Glomerular visceral epithelial cell (primary cell): ENCODE measurements around the gene B3GNT2.
"Not testable (repeated sequence)": the region's sequence is repeated elsewhere in the genome, so short reads cannot be mapped to it uniquely, and the experiment has no call there.

Experiments used
- DNase-seq: peaks from one replicate; pipeline ENCODE4 v3.0.0-alpha.2; 2016; ENCODE audit errors: extremely low spot score

Gene B3GNT2, protein sequence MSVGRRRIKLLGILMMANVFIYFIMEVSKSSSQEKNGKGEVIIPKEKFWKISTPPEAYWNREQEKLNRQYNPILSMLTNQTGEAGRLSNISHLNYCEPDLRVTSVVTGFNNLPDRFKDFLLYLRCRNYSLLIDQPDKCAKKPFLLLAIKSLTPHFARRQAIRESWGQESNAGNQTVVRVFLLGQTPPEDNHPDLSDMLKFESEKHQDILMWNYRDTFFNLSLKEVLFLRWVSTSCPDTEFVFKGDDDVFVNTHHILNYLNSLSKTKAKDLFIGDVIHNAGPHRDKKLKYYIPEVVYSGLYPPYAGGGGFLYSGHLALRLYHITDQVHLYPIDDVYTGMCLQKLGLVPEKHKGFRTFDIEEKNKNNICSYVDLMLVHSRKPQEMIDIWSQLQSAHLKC

DNA sequence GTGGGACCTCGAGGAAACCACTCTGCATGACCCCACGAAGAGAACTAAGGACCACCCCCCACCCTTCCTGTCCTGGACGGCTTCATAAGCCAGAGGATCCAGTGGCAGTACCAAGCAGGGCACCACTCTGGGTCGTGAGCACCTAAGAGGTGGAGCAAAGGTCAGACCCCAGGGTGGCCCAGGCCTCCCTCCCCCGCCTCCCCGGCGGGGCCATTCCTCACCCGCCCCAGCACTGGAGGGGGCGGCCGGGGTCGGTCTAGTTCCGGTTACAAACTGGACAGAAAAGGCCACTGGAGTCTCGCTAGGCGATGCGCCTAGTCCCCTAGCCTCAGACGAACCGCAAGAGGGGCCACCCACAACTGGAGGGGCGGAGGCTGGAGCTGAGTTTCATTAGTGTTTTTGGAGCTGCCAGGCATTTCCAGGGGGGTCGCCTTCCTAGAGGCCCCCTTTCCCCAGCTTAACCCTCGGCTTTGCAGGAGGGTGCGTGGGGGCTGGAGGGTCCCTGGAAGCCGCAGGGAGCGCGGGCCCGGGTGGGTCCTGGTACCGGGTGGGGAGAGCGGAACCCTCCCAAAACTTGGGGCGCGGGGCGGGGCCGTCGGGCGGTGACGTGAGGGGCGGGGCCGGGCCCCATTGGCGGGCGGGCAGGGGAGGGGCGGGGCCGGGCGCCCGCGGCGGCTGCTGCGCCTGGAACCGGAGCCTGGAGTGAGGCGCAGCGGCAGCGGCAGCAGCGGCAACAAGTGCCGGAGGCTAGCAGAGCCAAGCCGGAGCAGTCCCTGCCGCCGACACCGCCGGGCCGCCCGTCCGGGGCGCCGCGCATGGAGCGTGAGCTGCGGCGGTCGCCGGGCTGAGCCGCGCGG lies at the start of gene B3GNT2:
Gene B3GNT2 (plus strand): TSS at position 695 of the 857 bp plus-strand sequence. CDS start 26,106 bp downstream, outside the sequence.
- DNase-seq, result peak; percentile 75

DNA sequence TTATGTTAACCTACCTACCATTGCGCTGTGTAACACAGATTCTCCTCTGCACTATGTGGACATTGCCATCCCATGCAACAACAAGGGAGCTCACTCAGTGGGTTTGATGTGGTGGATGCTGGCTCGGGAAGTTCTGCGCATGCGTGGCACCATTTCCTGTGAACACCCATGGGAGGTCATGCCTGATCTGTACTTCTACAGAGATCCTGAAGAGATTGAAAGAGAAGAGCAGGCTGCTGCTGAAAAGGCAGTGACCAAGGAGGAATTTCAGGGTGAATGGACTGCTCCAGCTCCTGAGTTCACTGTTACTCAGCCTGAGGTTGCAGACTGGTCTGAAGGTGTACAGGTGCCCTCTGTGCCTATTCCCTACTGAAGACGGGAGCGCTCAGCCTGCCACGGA lies 49.1 kb upstream of the B3GNT2 start:
- DNase-seq, result not testable (repeated sequence)

DNA sequence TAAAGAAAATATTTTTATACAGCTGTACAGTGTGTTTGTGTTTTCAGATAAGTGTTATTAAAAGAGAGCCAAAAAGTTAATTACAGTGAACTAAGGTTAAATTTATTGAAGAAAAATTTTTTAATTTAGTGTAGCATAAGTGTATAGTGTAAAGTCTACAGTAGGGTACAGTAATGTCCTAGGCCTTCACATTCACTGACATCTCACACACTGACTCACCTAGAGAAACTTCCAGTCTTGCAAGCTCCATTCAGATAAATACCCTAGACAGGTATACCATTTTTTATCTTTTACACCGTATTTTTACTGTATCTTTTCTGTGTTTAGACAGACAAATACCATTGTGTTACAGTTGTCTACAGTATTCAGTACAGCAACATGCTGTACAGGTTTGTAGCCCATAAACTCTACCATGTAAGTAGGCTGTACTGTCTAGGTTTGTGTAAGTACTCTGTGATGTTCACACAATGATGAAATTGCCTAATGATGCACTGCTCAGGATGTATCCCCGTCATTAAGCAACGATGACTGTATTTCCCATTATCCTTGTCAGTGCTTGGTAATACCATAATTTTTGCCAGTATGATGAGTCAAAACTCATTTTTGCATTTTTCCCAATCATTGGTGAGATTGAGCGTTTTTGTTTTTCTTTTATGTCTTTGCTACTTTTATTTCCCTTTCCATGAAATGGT lies 48.2 kb upstream of the B3GNT2 start:
- no peak for DNase-seq

DNA sequence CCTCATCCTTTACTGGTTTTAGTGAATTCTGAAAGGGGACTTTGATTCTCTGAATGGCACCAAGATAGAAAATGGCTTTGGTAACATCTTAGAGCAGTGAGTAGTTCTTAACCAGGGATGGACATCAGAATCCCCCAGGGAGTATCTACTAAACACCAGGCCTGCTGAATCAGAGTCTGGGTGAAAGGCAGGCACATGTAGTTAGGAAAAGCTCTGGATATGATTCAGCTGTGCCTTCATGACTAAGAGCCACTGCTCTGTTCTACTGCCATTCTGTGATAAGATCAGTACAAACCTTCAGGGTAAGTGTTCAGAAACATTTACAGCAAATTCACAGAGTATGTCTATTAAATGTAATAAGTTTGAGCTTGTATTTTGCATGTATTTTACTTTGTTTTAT lies 46.2 kb upstream of the B3GNT2 start:
- peak; percentile 30 for DNase-seq

DNA sequence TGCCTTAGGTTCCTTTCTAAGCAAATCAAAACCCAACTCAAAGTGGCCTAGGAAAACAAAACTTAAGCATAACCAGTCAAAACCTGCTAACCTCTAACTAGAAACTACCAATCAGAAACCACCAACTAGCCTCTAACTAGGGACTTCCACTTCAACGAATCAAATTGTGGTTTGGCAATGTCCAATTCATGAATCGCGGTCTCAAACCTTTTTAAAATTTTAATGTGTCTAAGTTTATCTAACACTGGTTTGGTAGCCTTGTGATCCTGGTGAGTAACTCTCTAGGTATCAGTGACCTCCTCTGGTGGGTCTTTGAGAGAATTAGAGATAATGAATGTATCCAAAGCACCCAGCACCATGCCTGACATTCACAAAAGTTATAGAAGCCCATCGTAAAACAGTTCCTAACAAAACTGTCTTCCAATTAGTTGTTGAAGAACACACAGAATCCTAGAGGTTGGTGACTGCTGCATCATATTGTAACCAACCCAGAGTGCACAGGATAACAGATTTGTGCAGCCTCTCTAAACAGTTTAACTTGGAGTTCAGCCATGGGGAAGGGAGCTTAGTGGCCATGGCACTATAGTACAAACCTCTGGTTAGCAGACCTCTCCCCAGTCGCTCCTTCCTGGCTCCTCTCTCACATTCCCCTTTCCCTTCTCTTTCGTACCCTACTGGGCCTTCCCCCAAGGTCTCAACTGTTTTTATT lies 45.2 kb upstream of the B3GNT2 start:
- peak; percentile 11 for DNase-seq

DNA sequence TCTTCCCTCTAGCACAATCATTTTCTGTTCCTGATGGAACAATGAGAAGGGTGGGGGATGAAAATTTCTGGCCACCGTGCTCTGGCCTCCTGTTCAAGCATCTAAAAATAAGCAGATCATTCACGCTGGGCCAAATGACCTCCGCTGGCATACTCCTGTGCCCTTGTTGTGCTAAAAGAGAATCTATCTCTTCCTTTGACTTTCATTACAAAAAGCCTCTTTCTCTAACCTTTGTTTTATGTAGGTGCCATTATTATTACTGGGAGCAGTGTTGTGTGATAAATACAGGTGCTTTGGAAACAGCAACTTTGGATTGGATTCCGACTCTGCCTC lies 44.6 kb upstream of the B3GNT2 start:
- no peak for DNase-seq

DNA sequence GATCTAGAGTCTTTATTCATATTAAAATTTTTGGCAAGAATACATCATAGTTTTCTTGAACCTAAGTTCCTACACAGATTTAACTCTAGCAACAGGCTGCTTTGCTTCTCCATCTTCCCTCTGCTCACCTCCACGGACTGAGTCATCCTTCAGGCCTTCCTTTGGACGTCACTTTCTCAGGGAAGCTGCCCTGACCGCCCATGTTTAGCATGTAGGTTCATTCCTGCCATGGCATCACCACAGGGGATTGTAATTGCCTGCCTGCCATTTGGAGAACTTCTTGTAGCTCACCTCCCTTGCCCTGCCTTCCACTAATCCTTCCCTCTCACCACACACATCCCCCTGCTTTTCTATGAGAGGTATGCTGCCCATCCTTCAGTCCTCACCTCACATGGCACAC lies 43.9 kb upstream of the B3GNT2 start:
- peak; percentile 30 for DNase-seq

DNA sequence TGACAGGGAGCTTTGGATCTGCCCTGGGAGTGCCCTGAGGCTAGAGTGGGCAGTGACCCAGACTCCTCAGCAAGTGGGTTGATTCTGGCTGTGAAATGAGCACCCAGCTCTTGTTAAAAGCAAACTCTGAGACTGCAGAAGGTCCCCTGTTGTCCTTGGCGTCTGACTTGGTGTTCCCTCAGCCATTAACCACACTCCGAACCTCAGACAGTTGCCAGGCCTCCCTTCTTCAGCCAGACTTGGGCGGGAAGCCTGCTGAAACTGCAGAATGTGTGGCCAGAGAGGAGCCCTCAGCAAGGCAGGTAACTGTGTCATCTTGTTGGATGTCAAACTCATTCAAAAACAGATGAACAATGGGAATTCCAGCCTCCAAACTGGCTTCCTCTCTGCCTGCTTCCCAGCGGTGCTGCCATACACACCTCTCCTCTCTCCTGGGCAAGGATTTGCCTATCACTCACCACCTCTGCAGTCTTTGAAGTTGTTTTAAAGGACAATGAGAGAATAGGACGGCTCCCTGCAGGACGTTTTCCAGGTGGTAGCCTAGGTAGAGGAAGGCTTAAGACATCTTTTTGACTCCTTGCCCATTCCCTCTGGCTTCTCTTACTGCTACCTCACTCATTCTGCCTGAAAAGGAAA lies 38.9 kb upstream of the B3GNT2 start:
- no peak for DNase-seq

DNA sequence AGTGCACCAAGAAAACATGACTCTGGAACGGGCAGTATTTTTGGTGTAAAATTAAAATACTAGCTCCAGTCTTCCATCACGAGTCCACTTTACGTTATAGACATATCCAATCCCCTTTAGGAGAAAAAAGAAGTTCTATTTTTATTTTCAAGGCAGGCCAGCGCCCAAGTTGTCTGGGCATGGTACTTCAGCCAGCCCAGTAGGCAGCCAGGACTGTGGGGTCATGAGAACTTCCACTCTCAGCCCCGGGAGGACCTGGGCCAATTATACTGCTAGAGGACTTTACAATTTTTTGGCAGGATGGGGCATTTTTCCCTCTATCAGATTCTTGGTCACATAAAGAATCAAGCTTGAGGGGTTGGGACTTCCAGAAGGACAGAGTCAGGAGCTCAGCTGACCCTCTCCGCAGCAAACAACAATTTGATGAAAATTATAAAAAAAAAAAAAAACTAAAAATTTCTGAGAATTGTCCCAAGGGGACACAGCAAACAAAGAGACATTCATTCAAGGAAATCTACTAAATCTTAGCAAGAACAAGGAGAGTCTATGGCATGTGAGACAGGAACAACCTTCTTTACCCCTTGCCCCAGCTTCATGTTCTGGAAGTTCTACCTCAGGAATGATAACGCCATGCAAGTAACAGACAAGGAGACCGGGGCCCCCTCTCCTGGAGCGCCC lies 37.3 kb upstream of the B3GNT2 start:
- no peak for DNase-seq

DNA sequence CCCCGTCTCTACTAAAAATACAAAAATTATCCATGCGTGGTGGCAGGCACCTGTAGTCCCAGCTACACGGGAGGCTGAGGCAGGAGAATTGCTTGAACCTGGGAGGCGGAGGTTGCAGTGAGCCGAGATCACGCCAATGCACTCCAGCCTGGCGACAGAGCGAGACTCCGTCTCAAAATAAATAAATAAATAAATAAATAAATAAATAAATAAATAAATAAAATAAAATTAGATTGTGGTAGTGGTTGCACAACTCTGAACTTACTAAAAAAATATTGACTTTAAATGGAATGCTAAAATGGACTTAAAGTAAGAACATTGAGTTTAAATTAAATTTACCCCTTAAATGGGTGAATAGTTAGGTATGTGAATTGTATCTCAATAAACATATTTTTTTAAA lies 35.2 kb upstream of the B3GNT2 start:
- DNase-seq, result not testable (repeated sequence)

DNA sequence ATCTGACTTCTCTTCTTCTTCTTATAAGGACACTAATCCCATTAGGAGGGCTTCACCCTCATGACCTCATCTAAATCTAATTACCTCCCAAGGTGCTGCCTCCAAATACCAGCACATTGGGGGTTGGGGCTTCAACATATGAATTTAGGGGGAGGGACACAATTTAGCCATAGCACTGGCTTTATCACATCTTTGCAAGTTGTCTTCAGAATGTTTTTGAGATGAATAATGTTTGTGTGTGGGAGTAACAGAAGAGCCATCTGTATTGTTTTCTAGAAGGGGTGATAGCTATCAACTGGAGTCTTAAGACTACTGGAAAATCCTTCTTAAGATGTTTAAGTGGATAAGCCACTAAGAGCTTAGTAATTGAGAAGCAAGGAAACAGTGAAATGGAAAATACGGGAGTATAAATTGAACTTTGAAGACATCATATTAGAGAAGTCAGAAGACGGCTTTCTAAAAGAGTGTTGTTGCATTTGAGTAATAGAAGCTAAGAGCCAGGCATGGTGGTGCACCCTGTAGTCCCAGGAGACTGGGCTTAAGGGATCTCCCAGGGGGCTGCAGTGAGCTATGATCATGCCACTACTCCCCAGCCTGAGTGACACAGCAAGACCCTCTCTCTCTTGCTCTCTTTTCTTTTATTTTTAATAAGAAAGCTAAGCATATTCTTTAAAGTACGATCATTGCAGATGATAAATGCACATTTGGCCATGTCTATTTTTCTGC lies 32.6 kb upstream of the B3GNT2 start:
- no peak for DNase-seq

DNA sequence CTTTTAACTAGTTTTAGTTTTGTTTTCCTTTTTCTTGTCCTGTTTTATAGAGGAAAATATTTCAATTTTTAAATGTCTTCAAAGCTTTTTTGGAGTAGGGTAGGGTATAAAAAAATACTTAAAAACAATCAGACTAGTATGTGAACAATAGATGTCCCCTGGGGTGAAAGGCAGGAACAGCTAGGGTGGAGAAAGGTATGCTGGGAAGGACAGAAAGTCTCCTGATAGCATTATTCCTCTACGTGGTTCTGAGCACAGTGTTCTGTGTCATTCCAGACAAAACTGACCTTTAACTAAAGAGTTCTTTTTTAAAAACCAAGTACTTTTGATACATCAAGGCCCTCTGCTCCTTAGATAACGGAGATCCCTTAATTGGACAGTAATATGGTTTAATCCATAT lies 32.1 kb upstream of the B3GNT2 start:
- no peak for DNase-seq

DNA sequence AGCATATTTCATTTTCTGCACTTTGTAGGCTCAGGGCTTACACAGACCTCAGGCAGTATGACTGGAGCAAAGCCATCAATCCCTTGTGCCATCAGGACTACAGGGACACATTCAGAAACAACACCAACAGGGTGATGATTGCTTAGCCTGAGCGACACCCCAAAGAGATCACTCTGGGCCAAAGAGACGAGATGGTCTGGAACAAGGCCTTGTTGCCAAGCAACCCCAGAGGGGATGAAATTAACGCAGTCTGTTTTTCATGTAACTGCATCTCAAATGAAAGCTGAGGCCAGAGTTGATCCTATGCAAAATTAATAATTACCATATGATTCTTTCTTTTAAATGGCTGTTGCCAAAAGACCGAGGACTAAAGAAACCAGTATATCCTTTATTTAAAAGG lies 20.2 kb upstream of the B3GNT2 start:
- DNase-seq, result no peak

DNA sequence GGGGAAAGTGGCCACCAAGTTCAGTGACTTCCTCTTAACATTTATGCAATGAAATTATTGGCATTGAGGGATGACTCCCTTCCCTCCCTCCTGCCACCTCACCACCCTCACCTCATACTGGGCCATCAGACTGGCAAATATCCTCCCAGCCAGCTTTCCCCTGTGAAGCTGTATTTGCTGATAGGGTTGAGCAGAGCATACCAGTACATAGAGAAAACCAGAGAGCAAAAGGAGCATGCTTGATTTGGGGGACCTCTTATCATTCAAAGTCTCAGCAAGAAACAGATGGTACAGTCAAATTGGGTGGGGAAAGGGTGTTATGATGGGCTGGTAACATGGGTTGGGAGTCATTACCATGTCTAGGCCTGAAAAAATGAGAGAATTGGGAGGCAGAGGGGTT lies 19.1 kb upstream of the B3GNT2 start:
- no peak for DNase-seq

DNA sequence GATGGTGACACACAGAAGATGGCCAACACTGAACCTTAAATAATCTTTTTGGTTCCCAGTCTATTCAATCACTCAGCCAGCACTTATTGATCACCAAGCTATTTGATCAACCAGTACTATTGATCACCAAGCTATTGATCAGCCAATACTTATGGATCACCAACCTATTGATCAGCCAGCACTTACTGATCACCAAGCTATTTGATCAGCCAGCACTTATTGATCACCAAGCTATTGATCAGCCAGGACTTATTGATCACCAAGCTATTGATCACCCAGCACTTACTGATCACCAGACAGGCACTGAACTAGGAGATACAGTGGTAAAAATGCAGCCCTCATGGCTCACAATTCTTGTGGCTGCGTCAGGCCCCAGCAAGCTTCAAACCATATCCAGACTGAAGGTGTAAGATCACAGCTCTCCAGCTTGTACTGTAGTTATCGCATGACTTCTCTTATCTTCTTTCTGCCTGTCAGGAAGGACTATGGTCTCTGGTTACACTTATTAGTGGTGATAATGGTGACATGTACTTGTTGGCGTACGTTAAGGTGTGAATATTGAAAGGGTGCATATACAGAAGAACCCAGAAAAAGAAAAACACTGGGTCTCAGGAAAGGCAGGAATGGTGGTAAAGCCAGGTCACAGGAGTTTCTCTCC lies 18.4 kb upstream of the B3GNT2 start:
- DNase-seq, result no peak

DNA sequence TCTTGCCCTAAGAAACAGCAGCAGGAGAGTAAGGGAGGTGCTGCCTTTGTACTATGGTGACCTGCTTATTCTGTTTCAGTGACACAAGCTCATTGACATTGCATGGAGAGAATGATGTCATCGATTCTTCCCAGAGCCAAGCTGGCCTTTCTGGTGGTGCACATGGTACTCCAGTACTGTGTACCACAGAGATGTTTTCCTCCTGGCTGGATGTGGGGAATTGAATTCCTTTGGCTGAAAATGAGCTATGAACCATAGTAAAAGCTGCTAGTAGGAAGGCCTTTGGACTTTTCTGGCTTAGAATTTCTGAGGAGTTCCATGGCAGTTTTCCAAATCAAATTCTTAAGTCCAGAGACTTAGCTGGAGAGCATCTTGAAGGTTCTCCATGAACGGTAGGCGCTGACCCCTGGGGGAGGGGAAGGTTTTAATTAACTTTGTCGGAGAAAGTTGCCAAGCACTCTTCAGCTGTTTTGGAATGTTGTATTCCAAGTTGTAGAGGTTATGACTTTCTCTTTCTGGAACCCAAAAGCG lies 17.1 kb upstream of the B3GNT2 start:
- DNase-seq, result peak; percentile 2

DNA sequence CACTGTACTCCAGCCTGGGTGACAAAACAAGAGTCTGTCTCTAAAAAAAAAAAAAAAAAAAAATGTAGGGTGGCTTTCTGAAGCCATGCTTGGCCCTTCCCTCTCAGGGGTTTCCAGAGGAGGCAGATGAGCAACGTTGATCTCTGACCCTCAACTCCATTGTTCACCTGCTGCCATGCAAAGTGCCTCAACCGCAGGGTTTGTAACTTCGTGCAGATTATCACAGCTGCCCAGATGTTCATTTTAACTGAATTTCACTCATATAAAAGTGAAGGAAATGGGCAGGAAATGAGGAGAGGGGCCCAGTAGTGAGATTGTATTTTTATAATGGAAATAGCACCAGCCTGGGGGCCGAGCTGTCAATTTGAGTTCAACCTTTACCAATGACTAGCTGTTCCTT lies 14.9 kb upstream of the B3GNT2 start:
- DNase-seq, result no peak

DNA sequence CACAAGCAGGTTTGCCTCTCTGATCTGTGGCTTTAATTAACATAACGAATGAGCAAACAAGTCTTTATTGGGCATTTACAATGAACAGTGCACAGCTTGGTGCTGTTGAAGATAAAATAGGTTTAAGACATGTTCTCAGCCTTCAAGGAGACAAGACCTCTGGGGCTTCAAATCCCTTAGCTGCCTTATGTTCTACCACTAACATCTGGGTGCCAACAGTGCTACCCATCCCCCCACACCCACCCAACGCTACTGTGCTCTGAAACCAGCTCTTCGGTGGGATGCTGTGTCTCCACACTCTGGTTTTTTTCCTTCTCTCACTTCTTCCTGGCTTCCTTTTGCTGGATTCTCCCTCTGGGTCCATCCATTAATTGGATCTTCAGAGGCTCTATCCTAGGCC lies 14.1 kb upstream of the B3GNT2 start:
- no peak for DNase-seq

DNA sequence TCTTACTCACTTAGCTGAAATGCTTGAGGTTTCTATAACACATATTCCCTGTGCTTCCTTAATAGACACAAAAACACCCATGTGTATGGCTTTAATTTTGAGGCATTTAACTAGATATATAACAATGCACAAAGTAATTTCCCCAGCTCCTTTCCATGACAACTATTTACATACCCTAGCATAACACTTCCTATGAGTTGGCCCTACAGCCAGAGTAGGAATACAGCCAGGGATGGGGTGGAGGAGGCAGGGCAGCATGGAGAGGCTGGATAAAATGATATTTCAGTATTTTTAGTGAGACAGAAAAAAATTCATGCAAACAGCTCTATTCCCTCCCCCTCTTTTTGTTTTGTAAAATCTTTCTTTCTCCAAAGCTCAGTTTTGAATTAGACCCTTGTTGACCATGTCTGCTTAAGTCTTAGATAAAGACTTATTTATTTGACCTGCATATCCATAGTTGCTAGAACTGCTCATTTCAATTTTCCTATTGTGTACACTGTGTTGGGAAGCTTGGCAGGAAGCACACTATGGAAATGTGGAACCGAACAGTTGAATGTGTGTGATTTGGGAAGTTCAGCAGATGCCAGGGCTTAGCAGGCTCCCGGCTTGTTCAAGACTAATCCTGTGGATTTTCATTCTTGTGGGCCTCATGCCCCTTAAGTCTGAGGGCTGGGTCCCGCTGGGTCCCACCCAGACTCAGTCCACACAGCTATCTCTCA lies 11.2 kb upstream of the B3GNT2 start:
- no peak for DNase-seq
